GM10266 (cell line): ENCODE results near the gene KCNIP2.

Source experiments
- DNase-seq: peaks from one replicate; pipeline ENCODE4 v3.0.0; 2012; ENCODE audit errors: extremely low spot score
- CTCF ChIP-seq: IDR thresholded peaks from 2 replicates; pipeline ENCODE4 v1.5.1; 2012; ENCODE audit warnings: mild to moderate bottlenecking, low read depth; ENCODE audit not compliant: control insufficient read depth, insufficient read depth; ENCODE audit errors: missing control alignments

KCNIP2 gene

DNA sequence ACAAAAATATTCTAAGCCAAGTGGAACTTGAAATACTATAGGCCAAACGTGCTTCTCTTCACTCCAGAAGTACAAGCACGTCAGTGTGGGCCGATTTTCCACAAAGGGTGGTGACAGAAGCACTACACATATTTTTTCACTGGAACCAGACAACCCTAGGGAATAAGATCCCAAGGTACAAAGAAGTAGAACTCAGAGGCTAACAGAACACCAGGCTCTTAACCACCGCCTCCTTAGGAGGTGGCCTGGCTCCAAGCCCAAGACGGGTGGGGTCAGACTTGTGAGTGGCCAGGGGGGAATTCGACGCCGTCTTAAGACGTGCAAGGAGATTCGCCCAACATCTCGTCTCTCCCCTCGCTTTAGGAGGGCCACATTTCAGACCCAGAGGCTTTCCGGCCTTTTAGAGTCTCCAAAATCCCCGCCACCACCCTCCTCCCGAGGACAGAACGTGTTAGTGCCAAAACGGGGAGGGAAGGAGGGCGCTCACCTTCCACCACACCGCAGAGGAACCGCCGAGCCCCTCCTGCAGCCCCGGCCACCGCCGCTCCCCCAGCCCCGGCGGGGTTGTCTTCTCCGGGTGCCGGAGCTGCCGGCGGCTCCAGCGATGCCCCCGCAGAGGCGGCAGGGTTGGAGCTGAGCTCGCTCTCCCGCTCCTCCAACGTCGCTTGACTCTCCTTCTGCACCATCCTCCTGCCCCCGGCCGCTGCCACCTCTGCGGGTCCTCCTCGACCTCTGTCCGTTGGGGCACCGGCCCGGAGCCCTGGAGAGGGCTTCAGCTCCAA, 26.1 kb downstream of the KCNIP2 start:
- DNase-seq: peak; percentile 49
- no peak for TF ChIP-seq CTCF

DNA sequence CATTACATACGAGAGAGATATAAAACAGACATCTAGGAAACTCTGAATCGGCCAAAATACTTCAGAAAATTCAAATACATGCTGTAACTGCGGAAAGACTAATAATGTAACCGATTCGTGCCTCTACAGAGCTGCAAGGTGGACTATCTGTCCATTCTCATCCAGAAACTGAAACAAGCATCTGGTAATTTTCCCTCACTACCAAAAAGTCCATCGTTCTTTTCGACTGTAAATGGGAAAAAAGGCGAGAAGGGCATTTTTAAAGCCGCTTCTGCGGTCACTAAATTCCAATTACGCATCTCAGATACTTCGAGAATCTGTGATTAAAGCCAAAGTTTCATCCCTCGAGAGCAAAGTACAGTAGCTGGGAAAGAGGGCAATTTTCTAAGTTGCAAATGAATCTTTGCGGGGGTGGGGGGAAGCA, 26.7 kb downstream of the KCNIP2 start:
- TF ChIP-seq CTCF: no peak
- DNase-seq: peak; percentile 55

GRCh38 chr10:101816376-101816775, 27.2 kb downstream of the KCNIP2 start:
- DNase-seq: no peak
- no peak for TF ChIP-seq CTCF

DNA sequence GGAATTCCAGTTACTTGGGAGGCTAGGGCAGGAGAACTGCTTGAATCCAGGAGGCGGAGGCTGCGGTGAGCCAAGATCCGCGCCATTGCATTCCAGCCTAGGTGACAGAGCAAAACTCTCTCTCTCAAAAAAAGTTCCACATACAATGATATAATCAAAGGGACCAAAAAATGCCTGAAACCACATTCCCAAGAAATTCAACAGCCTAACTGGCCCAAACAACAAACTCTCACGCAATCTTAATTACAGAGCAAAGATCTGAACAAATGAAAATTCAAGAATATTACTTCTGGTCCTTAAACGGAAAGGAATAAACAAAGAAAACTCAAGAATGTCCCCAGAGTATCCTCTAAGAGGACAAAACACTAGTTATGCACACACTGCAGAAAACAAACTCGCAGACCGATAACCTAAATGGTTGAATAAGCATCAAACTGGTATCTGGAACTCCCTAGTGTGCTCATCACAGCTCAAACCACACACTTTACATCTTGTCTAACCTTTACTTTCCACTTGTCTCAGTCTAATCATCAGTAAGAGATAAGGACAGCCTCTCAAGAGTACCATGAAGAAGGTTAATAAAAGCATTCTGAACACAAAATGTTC, 29.0 kb downstream of the KCNIP2 start:
- TF ChIP-seq CTCF: no peak
- peak; percentile 53 for DNase-seq

DNA sequence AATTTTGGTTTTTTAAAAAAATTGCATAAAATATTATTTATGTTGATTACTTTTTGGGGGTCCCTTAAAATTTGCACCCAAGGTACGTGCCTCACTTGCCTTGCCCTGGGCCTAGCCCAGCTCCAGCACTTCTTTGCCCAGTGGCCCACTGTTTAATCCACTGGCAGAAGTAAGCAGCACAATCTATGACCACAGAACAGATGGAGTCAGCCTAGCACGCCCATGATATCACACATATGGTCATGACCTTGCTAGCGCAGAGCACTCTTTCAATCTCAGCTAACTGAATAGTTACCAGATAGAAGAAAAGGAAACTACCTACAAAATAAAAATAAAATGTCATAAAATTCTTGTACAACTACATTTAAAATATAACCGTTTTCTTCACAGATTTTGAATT, 31.0 kb downstream of the KCNIP2 start:
- no peak for DNase-seq
- no peak for TF ChIP-seq CTCF

DNA sequence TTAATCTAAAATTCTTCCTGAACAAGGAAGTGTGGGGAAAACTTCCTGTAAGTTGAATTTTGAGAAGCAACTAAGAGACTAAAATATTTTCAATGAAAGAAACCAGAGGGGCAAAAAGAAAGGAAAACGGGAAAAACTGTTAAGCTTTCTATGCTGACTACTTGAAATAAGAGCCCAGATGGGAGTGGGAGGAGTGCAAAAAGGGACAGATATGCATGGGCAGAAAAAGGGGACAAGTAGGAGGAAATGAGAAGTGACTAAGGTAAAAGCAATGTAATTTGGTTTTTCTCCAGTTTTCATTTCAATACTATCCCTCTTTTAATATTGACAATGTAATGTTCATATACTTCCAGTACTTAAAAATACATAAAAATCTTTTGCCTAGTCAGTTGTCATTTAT, 36.4 kb downstream of the KCNIP2 start:
- DNase-seq: no peak
- TF ChIP-seq CTCF: no peak

- no peak for DNase-seq
- TF ChIP-seq CTCF: no peak
Observed at GRCh38 chr10:101803511-101803910, 40.1 kb downstream of the KCNIP2 start.
